HepG2 (cell line): Measurements from ENCODE around the gene ENG. TPM values are rescaled to one million over a fixed set of nuclear protein-coding genes. Genes with fewer than 3 reads are reported as not detected.

Experiments used
- ATAC-seq: fragments of 200-7000 bp; cut with Tn5 transposase; 3 replicates; pipeline ENCODE4 v1.9.1; 2020; ENCODE audit warnings: mild to moderate bottlenecking, moderate library complexity
- BruUV-seq: library from RNA; stranded (reverse); fragments of 400-500 nt; replicated peaks from 2 replicates; lab custom pipeline; 2021; lab: Mats Ljungman, UMichigan
- CTCF ChIA-PET: fragments of 300-600 bp; formaldehyde crosslinking; extraction: SDS; loops from one replicate; lab custom pipeline; 2021; ENCODE audit warnings: low total read pairs, inconsistent platforms, low intra/inter-chr PET ratio; lab: Yijun Ruan, JAX
- POLR2A ChIA-PET: fragments of 350-600 bp; sonication (Branson Sonifier 250); formaldehyde crosslinking; loops from one replicate; lab custom pipeline; 2020; ENCODE audit warnings: antibody characterized with exemption, inconsistent platforms; lab: Yijun Ruan, JAX
- DNase-seq: peaks from one replicate; pipeline ENCODE4 v3.0.0-alpha.2; 2015; ENCODE audit warnings: low spot score
- FAIRE-seq: peaks from 3 replicates; lab custom pipeline; 2011; peaks lifted over from hg19 to GRCh38; lab: Jason Lieb, UNC
- H2AFZ ChIP-seq: one replicate; pipeline ENCODE4 v1.6.1; 2011; ENCODE audit warnings: low read length, inconsistent platforms
- H3K27ac ChIP-seq: fragments of 300-600 bp; 3 replicates; pipeline ENCODE4 v1.8.0; 2011; ENCODE audit warnings: mixed run types, mild to moderate bottlenecking, mixed read lengths, low read length, inconsistent platforms; ENCODE audit not compliant: insufficient read depth; ENCODE audit errors: extremely low read length
- H3K27me3 ChIP-seq, 2 experiments: fragments of 200-600 bp in 1 of 2; 2 replicates in 1 of 2; 3 replicates in 1 of 2; pipeline versions ENCODE4 v1.6.0 to v1.8.0; 2011; ENCODE audit warnings: low read length in 2 of 2, mild to moderate bottlenecking in 2 of 2, moderate library complexity in 2 of 2, inconsistent platforms in 1 of 2; ENCODE audit not compliant: insufficient read depth in 2 of 2, control insufficient read depth in 1 of 2
- H3K36me3 ChIP-seq, 2 experiments: fragments of 200-600 bp in 1 of 2; replicated peaks in 1 of 2; 2 replicates in 1 of 2; 3 replicates in 1 of 2; pipeline versions ENCODE4 v1.5.1 to v1.8.0; 2011; ENCODE audit warnings: low read length in 2 of 2, inconsistent platforms in 1 of 2; ENCODE audit not compliant: insufficient read depth in 2 of 2, control insufficient read depth in 1 of 2
- H3K4me1 ChIP-seq: 2 replicates; pipeline ENCODE4 v1.5.1; 2012; ENCODE audit warnings: low read length, inconsistent platforms; ENCODE audit not compliant: insufficient read depth
- H3K4me2 ChIP-seq: 2 replicates; pipeline ENCODE4 v1.6.0; 2011; ENCODE audit warnings: low read depth, low read length, inconsistent platforms
- H3K4me3 ChIP-seq, 3 experiments: fragments of 200-600 bp in 1 of 3; sonication (generic), shearing (Covaris generic) in 1 of 3; replicated peaks in 1 of 3; 2 replicates each; pipeline ENCODE4 v1.5.1; 2011 to 2016; ENCODE audit warnings: low read length in 3 of 3, inconsistent platforms in 2 of 3, low read depth in 2 of 3, mild to moderate bottlenecking in 2 of 3, control low read depth in 1 of 3, mixed read lengths in 1 of 3; ENCODE audit not compliant: insufficient read depth in 1 of 3
- H3K79me2 ChIP-seq: one replicate; pipeline ENCODE4 v1.6.1; 2011; ENCODE audit warnings: low read length, inconsistent platforms; ENCODE audit not compliant: insufficient read depth
- H3K9ac ChIP-seq: 2 replicates; pipeline ENCODE4 v1.6.0; 2011; ENCODE audit warnings: mild to moderate bottlenecking, low read depth, low read length, inconsistent platforms; ENCODE audit not compliant: insufficient read depth
- H3K9me3 ChIP-seq: 2 replicates; pipeline ENCODE4 v1.5.1; 2012; ENCODE audit warnings: mild to moderate bottlenecking, low read length
- H4K20me1 ChIP-seq: 2 replicates; pipeline ENCODE4 v1.6.0; 2011; ENCODE audit warnings: inconsistent platforms, mild to moderate bottlenecking, low read length, moderate library complexity; ENCODE audit not compliant: insufficient read depth
- ATAD3A ChIP-seq: sonication (generic); formaldehyde crosslinking; IDR thresholded peaks from 2 replicates; pipeline ENCODE4 v1.4.0; 2020; ENCODE audit warnings: missing genetic modification reagents
- ELK4 ChIP-seq: sonication (generic); formaldehyde crosslinking; IDR thresholded peaks from 2 replicates; pipeline ENCODE4 v1.9.0; 2021; ENCODE audit warnings: missing genetic modification reagents, borderline replicate concordance
- RARA ChIP-seq: IDR thresholded peaks from 2 replicates; pipeline ENCODE4 v1.6.1; 2016; ENCODE audit warnings: missing genetic modification reagents, missing compliant biosample characterization
- RBFOX2 ChIP-seq: fragments of 200-400 bp; formaldehyde crosslinking; IDR thresholded peaks from 2 replicates; pipeline ENCODE4 v1.6.1; 2017; ENCODE audit warnings: low read depth, mild to moderate bottlenecking, low read length
- SKI ChIP-seq: fragments of 450-650 bp; IDR thresholded peaks from one replicate; pipeline ENCODE4 v1.6.1; 2018; ENCODE audit warnings: mild to moderate bottlenecking; ENCODE audit not compliant: partially characterized antibody
- ZNF670 ChIP-seq: sonication (generic); formaldehyde crosslinking; IDR thresholded peaks from 2 replicates; pipeline ENCODE4 v1.8.0; 2022; ENCODE audit warnings: mild to moderate bottlenecking, missing genetic modification reagents, borderline replicate concordance
- WGBS: methylation state at CpG from one replicate; pipeline ENCODE4 v1.1.6; 2017; ENCODE audit warnings: low lambda C conversion rate; 5-methylcytosine and 5-hydroxymethylcytosine counted together
- in situ Hi-C: cut with HindIII; loops from 2 replicates; pipeline ENCODE4 v1.10.0; 2017; ENCODE audit warnings: low pct_unique_long_range_greater_than_20kb; ENCODE audit not compliant: extremely low pct_ligation_motif_present
- intact Hi-C: fragments of 100-400 bp; cut with micrococcal nuclease; formaldehyde crosslinking; loops from one replicate; pipeline ENCODE4 v1.10.0; 2022; ENCODE audit not compliant: unreplicated experiment
- polyA plus RNA-seq, 8 experiments: library from polyadenylated mRNA; depleted of rRNA in 3 of 8; stranded (reverse) in 7 of 8; unstranded in 1 of 8; fragments of >200 nt; fragmentation: Illumina TruSeq in 4 of 8; extraction: Trizol in 4 of 8; gene quantifications; 2 replicates each; pipeline versions ENCODE4 v1.2.1 to v1.2.3, GENCODE V29; 2011 to 2016; ENCODE audit warnings: low read depth in 4 of 8, missing spikeins in 1 of 8, mixed read lengths in 1 of 8; ENCODE audit not compliant: insufficient read depth in 1 of 8
- total RNA-seq, 5 experiments: library from RNA; depleted of rRNA; stranded (reverse); fragments of >200 nt; fragmentation: Illumina TruSeq; extraction: Trizol; gene quantifications; 2 replicates each; pipeline ENCODE4 v1.2.3, GENCODE V29; 2016; ENCODE audit warnings: low read depth in 1 of 5

The ENG gene
- total and polyA plus RNA-seq, 2 of the 13 experiments (the other 11 are each of a cell fraction or from before 2014, with no cell fraction given): 0.02 to 1.1 TPM

GRCh38 chr9:127815512-127816361, 38.7 kb downstream of the ENG start:
- WGBS: 97% methylated on average over 12 of the region's 33 CpGs
- H3K9me3 ChIP-seq: no peaks in the 10 kb centered on the region
- H3K36me3 ChIP-seq: peaks cover 4 to 22% of the 10 kb centered on the region in 2 experiments; a peak in 3 of 5 replicates
- H3K27ac ChIP-seq: no peak overlapping the region
- intact Hi-C loops: no loop called here
- no peaks in the 10 kb centered on the region for H3K27me3 ChIP-seq
- POLR2A ChIA-PET: no interaction called here
- no peaks in the 10 kb centered on the region for H4K20me1 ChIP-seq
- TF ChIP-seq ATAD3A: no peak
- TF ChIP-seq SKI: no peak
- TF ChIP-seq RARA (CRISPR knock-in tag): no peak
- no peak for TF ChIP-seq ZNF670 (CRISPR knock-in tag)
- no peak for TF ChIP-seq ELK4 (CRISPR knock-in tag)
- TF ChIP-seq RBFOX2: peak; percentile 48; the same call in 1 of the 2 replicates
- TF ChIP-seq, all 625 proteins: peak for 1
- ATAC-seq (no peak; the same call in 2 of the 3 replicates), DNase-seq (no peak), FAIRE-seq (no peak)
- in situ Hi-C loops: no loop called here
- no peaks in the 10 kb centered on the region for H3K79me2 ChIP-seq
- H2AFZ ChIP-seq: no peak overlapping the region
- CTCF ChIA-PET: no interaction called here
- no peak overlapping the region for H3K9ac ChIP-seq
- no TSS peak for BruUV-seq
- peaks cover 22% of the 10 kb centered on the region for H3K4me1 ChIP-seq
- H3K4me3 ChIP-seq: no peak overlapping the region
- no peak overlapping the region for H3K4me2 ChIP-seq
